Pancreas (tissue), 10 donors: ENCODE data around the gene SGMS1. TPM values are rescaled to one million over a fixed set of nuclear protein-coding genes. Genes with fewer than 3 reads are reported as not detected.
A peak's percentile ranks its signal among the peaks of the same experiment; 100 is the strongest.

Experiments used
- ATAC-seq, 4 donors: fragments of 200-7000 bp; cut with Tn5 transposase; one replicate each; pipeline versions ENCODE4 v1.8.0 to v1.9.1; 2020; ENCODE audit warnings: mild to moderate bottlenecking in 4 of 4, moderate library complexity in 4 of 4
- DNase-seq, 6 donors: peaks; one replicate each; pipeline ENCODE4 v3.0.0-alpha.2; 2020
- FAIRE-seq: peaks from 2 replicates; lab custom pipeline; 2012; peaks lifted over from hg19 to GRCh38; lab: Jason Lieb, UNC
- H3K27ac ChIP-seq, 4 donors: fragments of 200-600 bp; sonication (generic); 1 replicate in 3 of 4; 2 replicates in 1 of 4; pipeline versions ENCODE4 v1.5.0 to v1.8.0; 2020
- H3K27me3 ChIP-seq, 4 donors: fragments of 200-600 bp; one replicate each; pipeline ENCODE4 v1.8.0; 2021
- H3K36me3 ChIP-seq, 3 donors: fragments of 200-600 bp; sonication (generic) in 1 of 3; one replicate each; pipeline versions ENCODE4 v1.5.0 to v1.8.0; 2020 to 2021
- H3K4me1 ChIP-seq, 3 donors: fragments of 200-600 bp; one replicate each; pipeline ENCODE4 v1.8.0; 2021
- H3K4me3 ChIP-seq, 4 donors: fragments of 200-600 bp; sonication (generic) in 2 of 4; one replicate each; pipeline versions ENCODE4 v1.5.0 to v1.8.0; 2020 to 2021
- H3K9me3 ChIP-seq, 4 donors: fragments of 200-600 bp; one replicate each; pipeline ENCODE4 v1.8.0; 2021
- WGBS, 2 donors: extraction: QIAGEN DNeasy Blood & Tissue Kit; methylation state at CpG; one replicate each; pipeline ENCODE4 v1.1.7; 2013; 5-methylcytosine and 5-hydroxymethylcytosine counted together
- intact Hi-C, 3 donors: fragments of 100-400 bp; cut with DNase I; formaldehyde crosslinking; loops; one replicate each; pipeline versions ENCODE4 v1.11.1 to v1.14.2; 2022
- polyA plus RNA-seq, 2 donors: library from polyadenylated mRNA; stranded (reverse); fragments of 200-250 nt; gene quantifications; one replicate each; pipeline ENCODE4 v1.2.3, GENCODE V29; 2013
- total RNA-seq, 6 donors: library from RNA; stranded (reverse); fragmentation: NEBNext Ultra II Directional in 4 of 6; extraction: Animal tissue kit (Norgen Biotek cat#: 25700) in 4 of 6; gene quantifications; one replicate each; pipeline versions ENCODE4 v1.2.1 to v1.2.4, GENCODE V29; 2021 to 2023
- TF ChIP-seq, protein P1 (sequence below), 4 donors: fragments of 200-600 bp; sonication (generic) in 3 of 4; IDR thresholded peaks; one replicate each; pipeline versions ENCODE4 v1.5.0 to v1.8.0; 2021; ENCODE audit warnings: antibody characterized with exemption in 4 of 4
- donor health status: healthy with polysubstance abuse.
- donor health status: DM: no; HTN: no; CAD: no; lungs with moderate emphysema.
- donor health status: DM: no; HTN: no; CAD: no.
- donor health status: control.
- donor health status: control.
- donor health status: Bipolar disorder and iron deficiency.
- donor health status: DM: yes; HTN: yes; CAD: no.
- donor health status: DM: no; HTN: no; CAD: no.
- donor health status: DM: no; HTN: no; CAD: no.
- donor health status: DM: yes; HTN: yes; CAD: no.

Gene SGMS1
- total and polyA plus RNA-seq, 8 donors, result 4.8 to 21.6 (median 13.2) TPM

DNA sequence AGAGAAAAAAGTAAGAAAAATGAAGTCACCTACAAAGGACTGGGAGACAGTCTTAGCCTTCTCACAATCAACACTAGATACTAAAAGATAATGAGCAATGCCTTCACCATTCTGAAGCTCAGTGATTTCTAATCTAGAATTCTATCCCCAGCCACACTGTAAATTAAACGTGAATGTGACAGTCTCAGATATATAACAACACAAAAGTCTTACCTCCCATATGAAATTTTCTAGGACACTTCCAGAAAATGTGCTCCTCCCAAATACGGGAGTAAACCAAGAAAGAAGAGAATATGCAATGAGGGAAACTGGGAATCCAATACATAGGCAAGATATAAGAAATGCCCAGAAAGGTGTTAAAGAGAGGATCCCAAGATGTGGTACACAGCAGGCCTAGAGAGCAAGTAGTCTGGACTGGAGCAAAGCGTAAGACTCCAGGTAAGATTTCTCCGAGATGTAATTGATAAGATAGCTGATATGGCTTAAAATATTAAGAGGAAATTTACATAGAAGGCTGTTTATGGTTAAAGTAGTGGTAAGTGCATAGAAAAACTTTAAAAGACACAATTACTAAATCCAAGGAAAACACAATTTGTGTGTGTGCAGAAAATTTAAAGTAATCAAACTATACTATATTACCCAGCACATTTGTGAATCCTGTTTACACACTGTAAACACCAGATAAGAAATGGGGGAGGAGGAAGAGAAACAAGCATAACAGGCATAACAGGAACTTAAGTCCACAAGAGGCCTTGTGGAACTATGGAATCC lies 44.1 kb downstream of the SGMS1 start:
- intact Hi-C loops, result no loop called here
- Histone ChIP-seq H3K27ac (peak overlapping the region in 2 of 4 donors; percentile 63 to 78), H3K4me3 (peak overlapping the region in 2 of 4 donors; percentile 2 to 5), H3K4me1 (peaks cover 31 to 62% (median 57%) of the 10 kb centered on the region in 3 donors), H3K36me3 (no peaks in the 10 kb centered on the region), H3K27me3 (no peaks in the 10 kb centered on the region), H3K9me3 (no peaks in the 10 kb centered on the region)
- 30 to 34% methylated on average over 4 of the region's 4 CpGs for WGBS, 2 donors
- no peak for DNase-seq
- TF ChIP-seq, protein P1, sequence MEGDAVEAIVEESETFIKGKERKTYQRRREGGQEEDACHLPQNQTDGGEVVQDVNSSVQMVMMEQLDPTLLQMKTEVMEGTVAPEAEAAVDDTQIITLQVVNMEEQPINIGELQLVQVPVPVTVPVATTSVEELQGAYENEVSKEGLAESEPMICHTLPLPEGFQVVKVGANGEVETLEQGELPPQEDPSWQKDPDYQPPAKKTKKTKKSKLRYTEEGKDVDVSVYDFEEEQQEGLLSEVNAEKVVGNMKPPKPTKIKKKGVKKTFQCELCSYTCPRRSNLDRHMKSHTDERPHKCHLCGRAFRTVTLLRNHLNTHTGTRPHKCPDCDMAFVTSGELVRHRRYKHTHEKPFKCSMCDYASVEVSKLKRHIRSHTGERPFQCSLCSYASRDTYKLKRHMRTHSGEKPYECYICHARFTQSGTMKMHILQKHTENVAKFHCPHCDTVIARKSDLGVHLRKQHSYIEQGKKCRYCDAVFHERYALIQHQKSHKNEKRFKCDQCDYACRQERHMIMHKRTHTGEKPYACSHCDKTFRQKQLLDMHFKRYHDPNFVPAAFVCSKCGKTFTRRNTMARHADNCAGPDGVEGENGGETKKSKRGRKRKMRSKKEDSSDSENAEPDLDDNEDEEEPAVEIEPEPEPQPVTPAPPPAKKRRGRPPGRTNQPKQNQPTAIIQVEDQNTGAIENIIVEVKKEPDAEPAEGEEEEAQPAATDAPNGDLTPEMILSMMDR (IDR thresholded peaks at IDR 0.05), result no peak
- peak; percentile 80 to 87 (median 85) for ATAC-seq
- peak; percentile 60 for FAIRE-seq

DNA sequence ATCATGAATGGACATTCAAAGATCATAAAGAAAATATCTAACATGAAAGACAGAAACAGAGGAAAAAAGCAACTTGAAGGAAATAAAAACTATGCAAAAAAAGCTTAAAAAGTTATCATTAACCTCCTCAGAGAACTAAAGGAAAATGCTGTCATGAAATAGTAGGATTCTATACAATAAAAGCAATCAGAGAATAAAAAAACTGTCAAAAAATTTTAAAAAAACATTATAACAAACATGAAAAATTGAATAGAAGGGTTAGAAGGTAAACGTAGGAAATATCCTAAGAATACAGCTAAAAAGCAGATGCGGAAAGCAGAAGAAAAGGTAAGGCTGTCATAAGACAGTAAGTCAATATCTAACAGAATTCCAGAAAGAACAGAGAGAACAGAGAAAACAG lies 44.8 kb downstream of the SGMS1 start:
- intact Hi-C loops, result no loop called here
- ATAC-seq (no peak), FAIRE-seq (no peak), DNase-seq (no peak)
- H3K9me3 ChIP-seq, result no peaks in the 10 kb centered on the region
- H3K27me3 ChIP-seq, result no peaks in the 10 kb centered on the region
- TF ChIP-seq, protein P1 (IDR thresholded peaks at IDR 0.05), result no peak
- 84 to 92% methylated on average over 2 of the region's 2 CpGs for WGBS, 2 donors
- H3K4me1 ChIP-seq, result peaks cover 31 to 62% (median 56%) of the 10 kb centered on the region in 3 donors
- H3K27ac ChIP-seq, result peak overlapping the region in 2 of 4 donors; percentile 78 to 83
- no peaks in the 10 kb centered on the region for H3K36me3 ChIP-seq
- no peak overlapping the region for H3K4me3 ChIP-seq

DNA sequence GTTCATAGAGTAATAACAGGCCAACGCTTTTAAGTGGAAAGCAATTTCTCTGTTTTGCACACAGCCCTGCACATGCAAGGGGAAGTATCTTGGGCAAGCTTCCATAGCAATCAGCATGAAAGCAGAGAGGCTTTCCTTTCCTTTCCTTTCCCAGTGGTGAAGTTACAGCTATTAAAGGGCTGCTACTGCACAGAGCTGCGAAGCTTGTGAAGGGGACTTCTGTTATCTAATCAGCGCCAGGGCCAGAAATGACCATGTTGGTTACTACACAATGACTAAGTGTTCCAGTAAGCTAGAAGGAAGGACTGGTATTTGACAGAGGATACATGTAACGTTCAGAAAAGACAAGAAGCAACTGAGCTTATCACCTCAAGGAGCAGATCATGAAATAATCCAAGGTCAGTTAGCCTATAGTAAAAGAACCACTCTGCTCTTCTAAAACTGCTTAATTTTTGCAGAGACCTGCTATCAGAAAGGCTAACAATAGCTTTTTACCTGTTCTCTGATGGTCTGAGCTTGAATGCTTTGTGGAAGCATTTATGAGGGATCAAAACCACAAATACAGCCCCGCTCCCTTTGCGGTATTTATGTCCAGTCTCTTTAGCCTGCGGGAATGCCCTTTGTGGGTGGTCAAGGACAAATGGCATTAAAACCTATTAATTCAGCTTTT lies 45.9 kb downstream of the SGMS1 start:
- H3K36me3 ChIP-seq, result no peaks in the 10 kb centered on the region
- H3K4me3 ChIP-seq, result no peak overlapping the region
- DNase-seq (peak in 3 of 6 donors; percentile 46 to 60 (median 52)), ATAC-seq (peak; percentile 54 to 90 (median 81)), FAIRE-seq (no peak)
- TF ChIP-seq, protein P1 (IDR thresholded peaks at IDR 0.05), result no peak
- H3K4me1 ChIP-seq, result peaks cover 31 to 62% (median 58%) of the 10 kb centered on the region in 3 donors
- H3K9me3 ChIP-seq, result no peaks in the 10 kb centered on the region
- WGBS, 2 donors, result 16 to 19% methylated on average over 7 of the region's 7 CpGs
- peak overlapping the region; percentile 16 to 83 (median 52) for H3K27ac ChIP-seq
- intact Hi-C loops, result no loop called here
- H3K27me3 ChIP-seq, result no peaks in the 10 kb centered on the region

DNA sequence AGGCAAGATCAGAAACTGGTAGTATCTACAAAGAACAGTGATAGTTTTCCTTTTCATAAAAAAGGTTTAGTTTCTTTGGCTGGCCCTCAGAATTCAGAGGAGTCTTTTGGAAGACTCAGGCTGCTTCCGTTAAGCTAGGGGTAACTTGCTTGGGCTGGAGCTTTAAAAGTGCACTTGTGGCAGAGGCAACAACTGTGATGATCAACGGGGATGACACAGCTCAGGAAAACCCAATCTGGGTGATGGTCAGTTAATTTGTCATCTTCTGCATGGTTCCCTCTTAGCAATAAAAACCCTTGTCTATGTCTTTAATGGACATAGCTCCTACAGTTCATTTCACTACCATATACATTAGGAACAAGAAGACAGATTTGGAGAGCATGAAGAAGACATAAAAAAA lies 46.7 kb downstream of the SGMS1 start:
- ATAC-seq (no peak), DNase-seq (no peak), FAIRE-seq (no peak)
- Histone ChIP-seq H3K36me3 (no peaks in the 10 kb centered on the region), H3K27ac (peak overlapping the region in 2 of 4 donors; percentile 78 to 83), H3K27me3 (no peaks in the 10 kb centered on the region), H3K4me1 (peaks cover 38 to 69% (median 66%) of the 10 kb centered on the region in 3 donors), H3K4me3 (no peak overlapping the region), H3K9me3 (no peaks in the 10 kb centered on the region)
- 86 to 89% methylated on average over 2 of the region's 2 CpGs for WGBS, 2 donors
- intact Hi-C loops, result no loop called here
- TF ChIP-seq, protein P1 (IDR thresholded peaks at IDR 0.05), result no peak
